Mesenchymal stem cell (in vitro differentiated cells and primary cell): ENCODE data around the gene CYBRD1. TPM values are rescaled to one million over a fixed set of nuclear protein-coding genes. Genes with fewer than 3 reads are reported as not detected.

Experiments
- DNase-seq: peaks from one replicate; pipeline ENCODE4 v3.0.0-alpha.2; 2013
- H2AFZ ChIP-seq: one replicate; pipeline ENCODE4 v1.6.1; 2013; ENCODE audit warnings: low read depth, mild to moderate bottlenecking, control low read depth, inconsistent platforms, low read length, moderate library complexity
- H2AK5ac ChIP-seq: 2 replicates; pipeline ENCODE4 v1.6.1; 2013; ENCODE audit warnings: low read length, moderate library complexity, mild to moderate bottlenecking, inconsistent platforms; ENCODE audit not compliant: severe bottlenecking
- H2BK120ac ChIP-seq: one replicate; pipeline ENCODE4 v1.6.1; 2013; ENCODE audit warnings: low read depth, mild to moderate bottlenecking, inconsistent platforms, low read length, moderate library complexity
- H2BK12ac ChIP-seq, 2 experiments: one replicate each; pipeline ENCODE4 v1.6.1; 2013; ENCODE audit warnings: inconsistent platforms in 2 of 2, low read length in 2 of 2, mild to moderate bottlenecking in 2 of 2, moderate library complexity in 2 of 2, control low read depth in 1 of 2
- H2BK15ac ChIP-seq: one replicate; pipeline ENCODE4 v1.6.1; 2013; ENCODE audit warnings: mild to moderate bottlenecking, low read depth, inconsistent platforms; ENCODE audit not compliant: poor library complexity, severe bottlenecking
- H2BK5ac ChIP-seq: 2 replicates; pipeline ENCODE4 v1.6.1; 2013; ENCODE audit warnings: low read depth, mild to moderate bottlenecking, low read length, control low read depth, inconsistent platforms; ENCODE audit not compliant: poor library complexity, severe bottlenecking
- H3K14ac ChIP-seq, 2 experiments: one replicate each; pipeline ENCODE4 v1.6.1; 2013; ENCODE audit warnings: inconsistent platforms in 2 of 2, low read length in 2 of 2, control low read depth in 1 of 2, mild to moderate bottlenecking in 1 of 2, moderate library complexity in 1 of 2
- H3K18ac ChIP-seq, 2 experiments: one replicate each; pipeline ENCODE4 v1.6.1; 2013; ENCODE audit warnings: inconsistent platforms in 2 of 2, low read length in 2 of 2, control low read depth in 1 of 2, low read depth in 1 of 2, mild to moderate bottlenecking in 1 of 2
- H3K23ac ChIP-seq, 2 experiments: one replicate each; pipeline ENCODE4 v1.6.1; 2013; ENCODE audit warnings: inconsistent platforms in 2 of 2, low read length in 2 of 2, mild to moderate bottlenecking in 2 of 2, moderate library complexity in 2 of 2, control low read depth in 1 of 2
- H3K27ac ChIP-seq: 2 replicates; pipeline ENCODE4 v1.5.1; 2013; ENCODE audit warnings: mild to moderate bottlenecking, moderate library complexity, low read length, control low read depth, inconsistent platforms; ENCODE audit not compliant: poor library complexity, severe bottlenecking
- H3K27me3 ChIP-seq, 2 experiments: 2 replicates each; pipeline versions ENCODE4 v1.6.1 to v1.7.0; 2013; ENCODE audit warnings: low read length in 2 of 2, mild to moderate bottlenecking in 2 of 2, moderate library complexity in 2 of 2, control low read depth in 1 of 2, inconsistent platforms in 1 of 2; ENCODE audit not compliant: control insufficient read depth in 1 of 2, insufficient read depth in 1 of 2
- H3K36me3 ChIP-seq, 2 experiments: 2 replicates each; pipeline versions ENCODE4 v1.6.1 to v1.7.0; 2013; ENCODE audit warnings: low read length in 2 of 2, control low read depth in 1 of 2, inconsistent platforms in 1 of 2, low read depth in 1 of 2, mild to moderate bottlenecking in 1 of 2; ENCODE audit not compliant: insufficient read depth in 2 of 2, control insufficient read depth in 1 of 2
- H3K4ac ChIP-seq, 2 experiments: one replicate each; pipeline ENCODE4 v1.6.1; 2013; ENCODE audit warnings: inconsistent platforms in 2 of 2, low read length in 2 of 2, mild to moderate bottlenecking in 2 of 2, moderate library complexity in 2 of 2, control low read depth in 1 of 2, low read depth in 1 of 2
- H3K4me1 ChIP-seq: 2 replicates; pipeline ENCODE4 v1.6.1; 2013; ENCODE audit warnings: low read depth, low read length, control low read depth; ENCODE audit not compliant: control insufficient read depth, insufficient read depth
- H3K4me2 ChIP-seq: 2 replicates; pipeline ENCODE4 v1.6.1; 2013; ENCODE audit warnings: low read length, mild to moderate bottlenecking, inconsistent platforms; ENCODE audit not compliant: poor library complexity, severe bottlenecking
- H3K4me3 ChIP-seq, 2 experiments: 2 replicates each; pipeline versions ENCODE4 v1.5.1 to v1.7.0; 2013; ENCODE audit warnings: low read length in 2 of 2, mild to moderate bottlenecking in 2 of 2, control low read depth in 1 of 2, low read depth in 1 of 2; ENCODE audit not compliant: insufficient read depth in 1 of 2
- H3K79me1 ChIP-seq: replicated peaks from 2 replicates; pipeline ENCODE4 v1.6.1; 2013; ENCODE audit warnings: mild to moderate bottlenecking, control low read depth, low read length, inconsistent platforms; ENCODE audit not compliant: poor library complexity, severe bottlenecking
- H3K9ac ChIP-seq: 2 replicates; pipeline ENCODE4 v1.7.0; 2013; ENCODE audit warnings: mild to moderate bottlenecking, low read length, moderate library complexity
- H3K9me3 ChIP-seq: 2 replicates; pipeline ENCODE4 v1.7.0; 2013; ENCODE audit warnings: mild to moderate bottlenecking, low read length; ENCODE audit not compliant: control insufficient read depth
- H4K8ac ChIP-seq: one replicate; pipeline ENCODE4 v1.6.1; 2013; ENCODE audit warnings: inconsistent platforms, mild to moderate bottlenecking, low read length, moderate library complexity
- H4K91ac ChIP-seq: one replicate; pipeline ENCODE4 v1.6.1; 2013; ENCODE audit warnings: mild to moderate bottlenecking, low read length, inconsistent platforms
- WGBS: methylation state at CpG from one replicate; pipeline ENCODE4 v1.1.7; 2013; ENCODE audit warnings: mixed read lengths; 5-methylcytosine and 5-hydroxymethylcytosine counted together
- polyA plus RNA-seq, 2 experiments: library from polyadenylated mRNA; stranded (reverse); fragments of 200-250 nt; gene quantifications; one replicate each; pipeline ENCODE4 v1.2.3, GENCODE V29; 2013

Gene CYBRD1, protein sequence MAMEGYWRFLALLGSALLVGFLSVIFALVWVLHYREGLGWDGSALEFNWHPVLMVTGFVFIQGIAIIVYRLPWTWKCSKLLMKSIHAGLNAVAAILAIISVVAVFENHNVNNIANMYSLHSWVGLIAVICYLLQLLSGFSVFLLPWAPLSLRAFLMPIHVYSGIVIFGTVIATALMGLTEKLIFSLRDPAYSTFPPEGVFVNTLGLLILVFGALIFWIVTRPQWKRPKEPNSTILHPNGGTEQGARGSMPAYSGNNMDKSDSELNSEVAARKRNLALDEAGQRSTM
- polyA plus RNA-seq (2013, experiment 1 of 2): 70.7 TPM
- 74.4 TPM for polyA plus RNA-seq (2013, experiment 2 of 2)

DNA sequence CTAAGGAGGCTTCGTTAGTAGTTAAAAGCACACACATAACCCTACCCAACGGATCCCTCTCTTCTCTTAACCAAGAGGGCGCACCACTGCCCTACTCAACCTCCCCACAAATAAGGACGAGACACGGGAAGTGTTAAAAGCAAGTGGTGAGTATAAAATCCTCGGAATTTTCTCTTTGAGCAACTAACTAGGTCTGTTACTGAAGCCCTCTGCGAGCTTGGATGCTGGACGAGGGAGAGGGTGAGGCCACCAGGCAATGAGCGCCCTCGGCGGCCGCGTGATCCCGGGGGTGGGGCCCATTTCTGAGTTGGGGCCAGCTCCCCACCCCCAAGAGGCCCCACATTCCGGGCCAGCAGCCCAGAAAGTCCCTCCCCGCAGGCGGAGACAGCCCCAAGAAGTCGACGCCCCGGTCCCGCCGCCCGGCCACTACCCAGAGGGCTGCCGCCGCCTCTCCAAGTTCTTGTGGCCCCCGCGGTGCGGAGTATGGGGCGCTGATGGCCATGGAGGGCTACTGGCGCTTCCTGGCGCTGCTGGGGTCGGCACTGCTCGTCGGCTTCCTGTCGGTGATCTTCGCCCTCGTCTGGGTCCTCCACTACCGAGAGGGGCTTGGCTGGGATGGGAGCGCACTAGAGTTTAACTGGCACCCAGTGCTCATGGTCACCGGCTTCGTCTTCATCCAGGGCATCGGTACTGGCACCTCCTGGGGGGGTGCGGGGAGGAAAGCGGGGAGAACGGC lies at the start of gene CYBRD1:
CYBRD1 (plus strand) TSS at position 423 of the 736 bp plus-strand sequence; CDS start at position 495, 72 bp downstream.
- under 1% methylated on average over 41 of the region's 45 CpGs for WGBS
- peak within 1 kb of the TSS; percentile 56 for H4K91ac ChIP-seq
- H3K23ac ChIP-seq: peak within 1 kb of the TSS in 1 of 2 experiments; percentile 88
- no peaks in the 10 kb centered on the region for H3K27me3 ChIP-seq
- H3K4me3 ChIP-seq: peak within 1 kb of the TSS; percentile 69 to 97
- DNase-seq: peak; percentile 82
- H3K4ac ChIP-seq: peak within 1 kb of the TSS; percentile 2 to 20
- peak within 1 kb of the TSS; percentile 72 for H4K8ac ChIP-seq
- peaks cover 6% of the 10 kb centered on the region for H3K79me1 ChIP-seq
- peak within 1 kb of the TSS; percentile 21 for H2BK120ac ChIP-seq
- peak within 1 kb of the TSS; percentile 84 for H3K27ac ChIP-seq
- H2AFZ ChIP-seq: peak within 1 kb of the TSS; percentile 23
- H3K4me1 ChIP-seq: no peaks in the 10 kb centered on the region
- peak within 1 kb of the TSS; percentile 93 for H3K9ac ChIP-seq
- H2AK5ac ChIP-seq: peak within 1 kb of the TSS; percentile 55
- peak within 1 kb of the TSS; percentile 84 for H2BK15ac ChIP-seq
- H3K36me3 ChIP-seq: peaks cover 0 to 6% of the 10 kb centered on the region in 2 experiments
- H3K9me3 ChIP-seq: no peaks in the 10 kb centered on the region
- peak within 1 kb of the TSS in 1 of 2 experiments; percentile 95 for H3K14ac ChIP-seq
- peak within 1 kb of the TSS; percentile 59 to 88 for H3K18ac ChIP-seq
- H3K4me2 ChIP-seq: peak within 1 kb of the TSS; percentile 69
- H2BK5ac ChIP-seq: peak within 1 kb of the TSS; percentile 10
- peak within 1 kb of the TSS in 1 of 2 experiments; percentile 64 for H2BK12ac ChIP-seq

DNA sequence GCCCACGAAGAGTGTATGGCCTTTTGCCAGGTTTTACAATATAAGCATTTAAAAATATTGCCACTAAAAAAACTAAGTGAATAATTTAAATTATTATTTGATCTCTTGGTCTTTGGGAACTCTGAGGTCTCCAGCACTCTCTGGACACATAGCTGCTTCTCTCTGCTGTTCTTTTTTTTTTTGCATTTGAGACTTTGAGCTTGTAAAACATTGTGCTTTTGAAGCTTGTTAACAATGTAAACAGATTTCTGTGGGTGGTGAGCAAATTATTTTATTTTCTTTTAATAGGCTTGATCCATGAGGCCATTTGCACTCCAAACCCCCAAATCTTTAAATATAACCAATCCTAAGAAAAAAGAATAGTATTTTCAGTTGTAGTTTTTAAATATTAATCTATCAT lies 46.3 kb upstream of the CYBRD1 start:
- no peak overlapping the region for H2BK120ac ChIP-seq
- H2AFZ ChIP-seq: no peak overlapping the region
- no peak overlapping the region for H2AK5ac ChIP-seq
- H3K27ac ChIP-seq: no peak overlapping the region
- H2BK5ac ChIP-seq: no peak overlapping the region
- no peak overlapping the region for H3K4me3 ChIP-seq
- H3K4me1 ChIP-seq: peaks cover 2% of the 10 kb centered on the region
- H2BK12ac ChIP-seq: no peak overlapping the region
- no peaks in the 10 kb centered on the region for H3K9me3 ChIP-seq
- H3K9ac ChIP-seq: no peak overlapping the region
- no peak overlapping the region for H3K23ac ChIP-seq
- no peak overlapping the region for H2BK15ac ChIP-seq
- no peak overlapping the region for H3K14ac ChIP-seq
- no peak overlapping the region for H3K4ac ChIP-seq
- no peak overlapping the region for H4K8ac ChIP-seq
- DNase-seq: no peak
- WGBS: no CpG with 5 or more reads among the region's 1 CpG
- no peaks in the 10 kb centered on the region for H3K27me3 ChIP-seq
- H3K36me3 ChIP-seq: peaks cover 3 to 78% of the 10 kb centered on the region in 2 experiments
- H3K4me2 ChIP-seq: no peak overlapping the region
- H4K91ac ChIP-seq: no peak overlapping the region
- no peak overlapping the region for H3K18ac ChIP-seq
- H3K79me1 ChIP-seq: peaks cover 2% of the 10 kb centered on the region

DNA sequence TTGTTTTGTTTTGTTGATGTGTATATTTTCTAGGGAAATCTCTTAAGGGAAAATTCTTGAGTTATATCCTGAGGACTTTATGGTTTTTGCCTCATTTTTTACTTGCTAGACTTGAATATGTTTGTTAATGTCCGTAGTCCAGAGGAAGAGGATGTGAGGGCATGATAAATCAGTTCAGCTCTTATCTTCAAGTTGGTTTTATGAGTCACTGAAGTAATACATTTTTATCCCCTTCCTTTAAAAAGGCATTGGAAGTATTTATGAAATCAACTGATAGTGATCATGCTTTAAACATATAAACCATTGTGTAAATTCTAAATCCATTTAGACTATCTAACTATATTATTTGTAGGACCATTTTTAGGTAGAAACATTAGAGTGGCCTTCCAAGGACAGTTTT lies 43.9 kb upstream of the CYBRD1 start:
- H2AK5ac ChIP-seq: no peak overlapping the region
- H4K8ac ChIP-seq: no peak overlapping the region
- H2BK15ac ChIP-seq: no peak overlapping the region
- H3K4me3 ChIP-seq: no peak overlapping the region
- no peak overlapping the region for H2AFZ ChIP-seq
- no peak overlapping the region for H3K4ac ChIP-seq
- H3K14ac ChIP-seq: no peak overlapping the region
- no peak overlapping the region for H3K27ac ChIP-seq
- no peak overlapping the region for H3K23ac ChIP-seq
- no CpG with 5 or more reads among the region's 1 CpG for WGBS
- no peak overlapping the region for H2BK120ac ChIP-seq
- H3K4me2 ChIP-seq: no peak overlapping the region
- H3K4me1 ChIP-seq: peaks cover 5% of the 10 kb centered on the region
- peak; percentile 24 for DNase-seq
- no peak overlapping the region for H3K9ac ChIP-seq
- no peak overlapping the region for H3K18ac ChIP-seq
- no peaks in the 10 kb centered on the region for H3K9me3 ChIP-seq
- H3K79me1 ChIP-seq: peaks cover 2% of the 10 kb centered on the region
- H3K27me3 ChIP-seq: no peaks in the 10 kb centered on the region
- peaks cover 3 to 81% of the 10 kb centered on the region in 2 experiments for H3K36me3 ChIP-seq
- no peak overlapping the region for H2BK12ac ChIP-seq
- H4K91ac ChIP-seq: no peak overlapping the region
- H2BK5ac ChIP-seq: no peak overlapping the region

DNA sequence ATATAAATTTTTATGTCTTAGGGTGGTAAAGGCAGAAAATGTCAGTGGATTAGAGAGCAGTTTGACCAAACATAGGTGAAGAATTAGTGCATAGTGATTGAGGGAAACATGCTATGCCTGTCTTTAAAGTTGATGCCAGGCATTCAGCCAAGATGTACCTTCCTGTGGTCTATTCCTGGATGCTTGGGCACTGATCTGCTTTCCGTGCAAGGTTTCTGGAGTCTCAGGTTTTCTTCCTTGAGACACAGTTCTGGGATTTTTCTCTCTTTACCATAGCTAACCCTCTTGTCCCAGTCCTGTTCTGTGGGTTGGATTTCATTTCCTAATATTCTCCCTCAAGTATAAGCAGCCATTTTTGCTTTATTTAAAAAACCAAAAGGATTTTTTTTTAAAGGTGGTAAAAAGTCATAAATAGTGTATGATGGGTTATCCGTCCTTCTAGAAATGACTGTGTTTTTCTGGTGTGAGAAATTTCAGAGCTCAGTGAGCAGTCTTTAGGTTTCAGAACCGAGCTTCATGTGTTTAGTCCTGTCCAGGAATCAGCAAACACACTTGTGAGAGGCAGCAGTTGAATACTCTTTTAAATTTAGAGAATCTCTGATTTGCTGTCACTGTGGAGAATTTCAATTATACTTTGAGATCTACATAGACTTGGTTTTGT lies 43.0 kb upstream of the CYBRD1 start:
- Histone ChIP-seq H4K91ac (no peak overlapping the region), H2AK5ac (no peak overlapping the region), H2BK120ac (no peak overlapping the region), H3K79me1 (peaks cover 2% of the 10 kb centered on the region), H3K9ac (no peak overlapping the region), H3K4me1 (peaks cover 5% of the 10 kb centered on the region), H3K27me3 (no peaks in the 10 kb centered on the region), H3K9me3 (no peaks in the 10 kb centered on the region), H3K18ac (no peak overlapping the region), H3K4me3 (no peak overlapping the region), H3K23ac (no peak overlapping the region), H2AFZ (no peak overlapping the region), H3K14ac (no peak overlapping the region), H3K27ac (no peak overlapping the region), H2BK15ac (no peak overlapping the region), H4K8ac (no peak overlapping the region), H3K4me2 (no peak overlapping the region), H3K4ac (no peak overlapping the region), H2BK5ac (no peak overlapping the region), H3K36me3 (peaks cover 3 to 72% of the 10 kb centered on the region in 2 experiments), H2BK12ac (peak overlapping the region in 1 of 2 experiments; percentile 39)
- DNase-seq: no peak
- 98% methylated on average over 3 of the region's 3 CpGs for WGBS
